ACC112 (cell line): Measurements from ENCODE around the gene LGI1.

Source experiments
- H2AFZ ChIP-seq: fragments of 200-600 bp; sonication (generic); one replicate; pipeline ENCODE4 v1.6.0; 2017; ENCODE audit warnings: antibody characterized with exemption, low read length; ENCODE audit not compliant: unreplicated experiment
- H3K27ac ChIP-seq: fragments of 200-600 bp; sonication (generic); 2 replicates; pipeline ENCODE4 v1.5.1; 2014; ENCODE audit warnings: low read depth, mild to moderate bottlenecking, antibody characterized with exemption, low read length, moderate library complexity
- H3K27me3 ChIP-seq: fragments of 200-600 bp; sonication (generic); 2 replicates; pipeline ENCODE4 v1.6.1; 2014; ENCODE audit warnings: mild to moderate bottlenecking, antibody characterized with exemption, low read length, moderate library complexity, mixed read lengths; ENCODE audit not compliant: insufficient read depth
- H3K36me3 ChIP-seq: fragments of 200-600 bp; sonication (generic); 2 replicates; pipeline ENCODE4 v1.6.1; 2016; ENCODE audit warnings: mild to moderate bottlenecking, antibody characterized with exemption, low read length, moderate library complexity, mixed read lengths; ENCODE audit not compliant: insufficient read depth
- H3K4me1 ChIP-seq: fragments of 200-600 bp; sonication (generic); one replicate; pipeline ENCODE4 v1.6.1; 2016; ENCODE audit warnings: low read length, mixed read lengths; ENCODE audit not compliant: insufficient read depth, unreplicated experiment, control insufficient read depth
- H3K4me3 ChIP-seq: fragments of 200-600 bp; sonication (generic); 2 replicates; pipeline ENCODE4 v1.5.1; 2014; ENCODE audit warnings: mild to moderate bottlenecking, low read depth, low read length
- H3K79me2 ChIP-seq: fragments of 200-600 bp; sonication (generic); one replicate; pipeline ENCODE4 v1.6.0; 2016; ENCODE audit warnings: low read length; ENCODE audit not compliant: control insufficient read depth, unreplicated experiment, insufficient read depth

LGI1 gene

DNA sequence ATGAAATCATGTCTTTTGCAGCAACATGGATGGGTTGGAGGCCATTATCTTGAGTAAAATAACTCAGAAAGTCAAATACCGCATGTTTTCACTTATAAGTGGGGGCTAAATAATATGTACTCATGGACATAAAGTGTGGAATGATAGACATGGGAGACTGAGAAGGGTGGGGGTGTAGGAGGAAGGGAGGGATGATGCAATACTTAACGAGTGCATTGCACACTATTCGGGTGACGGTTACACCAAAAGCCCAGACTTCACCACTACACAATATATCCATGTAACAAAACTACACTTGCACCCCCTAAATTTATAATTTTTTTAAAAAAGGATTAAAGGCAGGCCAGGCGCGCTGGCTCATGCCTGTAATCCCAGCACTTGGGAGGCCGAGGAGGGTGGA is 13.6 kb downstream of the LGI1 start:
- no peak overlapping the region for H3K27ac ChIP-seq
- no peaks in the 10 kb centered on the region for H3K4me1 ChIP-seq
- no peaks in the 10 kb centered on the region for H3K36me3 ChIP-seq
- no peak overlapping the region for H2AFZ ChIP-seq
- H3K79me2 ChIP-seq: no peaks in the 10 kb centered on the region
- no peak overlapping the region for H3K4me3 ChIP-seq
- H3K27me3 ChIP-seq: peaks cover 50% of the 10 kb centered on the region

DNA sequence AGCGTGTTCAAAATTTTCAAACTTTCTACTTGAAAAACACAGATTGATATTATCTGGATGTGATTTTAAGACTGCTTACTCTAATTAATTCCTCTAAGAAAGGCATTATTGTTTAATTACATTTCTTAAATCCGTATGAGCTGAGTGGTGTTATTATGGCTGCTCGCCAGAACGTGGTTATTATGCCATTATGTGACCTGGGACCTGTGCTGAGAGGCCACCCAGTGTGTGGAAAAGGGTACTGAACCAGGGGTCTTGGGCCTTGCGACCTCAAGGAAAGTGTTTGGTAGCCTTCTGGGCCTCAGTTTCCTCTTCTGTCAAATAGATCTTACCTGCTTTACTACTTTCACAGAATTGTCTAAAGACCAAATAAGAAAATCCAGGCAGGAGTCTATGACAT is 15.4 kb downstream of the LGI1 start:
- peaks cover 55% of the 10 kb centered on the region for H3K27me3 ChIP-seq
- H3K79me2 ChIP-seq: no peaks in the 10 kb centered on the region
- no peak overlapping the region for H3K27ac ChIP-seq
- H3K36me3 ChIP-seq: no peaks in the 10 kb centered on the region
- H3K4me3 ChIP-seq: no peak overlapping the region
- H2AFZ ChIP-seq: no peak overlapping the region
- no peaks in the 10 kb centered on the region for H3K4me1 ChIP-seq

DNA sequence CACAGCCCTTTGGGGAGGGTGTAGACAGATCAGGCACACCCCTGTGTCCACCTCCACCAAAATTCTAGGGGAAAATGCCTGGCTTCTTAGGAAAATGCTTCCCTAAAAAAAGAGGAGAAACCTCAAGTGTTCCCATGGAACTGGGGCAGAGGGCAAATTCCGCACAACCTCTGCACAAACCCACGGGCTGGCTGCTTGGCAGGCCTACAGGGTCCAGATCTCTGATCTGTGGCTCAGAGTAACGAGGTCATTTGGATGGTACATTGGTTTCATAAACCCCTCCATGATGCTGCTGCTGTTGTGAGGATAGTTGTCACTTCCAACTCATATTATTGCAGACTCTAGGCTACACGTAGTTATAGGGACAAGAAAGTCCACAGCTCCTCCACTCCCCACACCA is 16.0 kb downstream of the LGI1 start:
- Histone ChIP-seq H3K27ac (no peak overlapping the region), H3K79me2 (no peaks in the 10 kb centered on the region), H3K36me3 (no peaks in the 10 kb centered on the region), H3K4me1 (no peaks in the 10 kb centered on the region), H2AFZ (no peak overlapping the region), H3K27me3 (peaks cover 53% of the 10 kb centered on the region), H3K4me3 (no peak overlapping the region)

DNA sequence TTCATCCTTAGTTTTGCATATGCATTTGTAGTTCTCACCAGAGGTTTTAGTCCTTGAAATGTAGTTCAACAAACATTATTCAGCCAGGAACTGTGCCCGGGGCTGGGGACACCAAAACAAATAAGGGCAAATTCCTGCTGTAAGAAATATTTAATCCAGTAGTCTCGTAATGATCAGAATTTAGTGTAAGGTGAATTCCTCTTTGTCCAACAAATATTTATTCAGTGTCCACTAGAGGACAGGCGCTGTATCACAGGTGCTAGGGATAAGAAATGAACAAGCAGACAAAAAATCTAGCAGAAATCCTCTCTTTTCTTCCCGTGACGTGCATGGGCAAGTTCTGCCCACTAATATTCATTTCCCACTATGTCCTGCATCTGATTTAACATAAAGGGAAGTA is 17.6 kb downstream of the LGI1 start:
- H3K79me2 ChIP-seq: no peaks in the 10 kb centered on the region
- H3K27me3 ChIP-seq: peaks cover 57% of the 10 kb centered on the region
- no peak overlapping the region for H3K27ac ChIP-seq
- no peaks in the 10 kb centered on the region for H3K4me1 ChIP-seq
- no peak overlapping the region for H3K4me3 ChIP-seq
- no peaks in the 10 kb centered on the region for H3K36me3 ChIP-seq
- H2AFZ ChIP-seq: no peak overlapping the region

DNA sequence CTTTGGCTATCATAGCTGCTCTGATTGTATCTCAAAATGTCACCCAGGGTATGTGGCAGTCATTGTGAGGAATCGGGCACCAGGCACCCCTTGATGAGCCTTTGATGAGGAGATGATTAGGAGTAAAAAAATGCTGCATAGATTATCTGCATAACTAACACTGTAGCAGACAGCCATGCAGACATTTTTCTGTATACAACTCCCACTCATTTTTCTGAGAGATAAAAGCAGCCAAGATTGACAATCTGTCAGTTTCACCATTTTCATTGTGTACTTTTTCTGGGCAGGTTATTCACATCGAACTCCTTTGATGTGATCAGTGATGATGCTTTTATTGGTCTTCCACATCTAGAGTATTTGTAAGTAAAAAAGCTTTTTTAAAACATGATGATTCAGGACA is 19.4 kb downstream of the LGI1 start:
- H3K27ac ChIP-seq: no peak overlapping the region
- no peak overlapping the region for H3K4me3 ChIP-seq
- no peaks in the 10 kb centered on the region for H3K79me2 ChIP-seq
- H3K36me3 ChIP-seq: no peaks in the 10 kb centered on the region
- peaks cover 59% of the 10 kb centered on the region for H3K27me3 ChIP-seq
- H3K4me1 ChIP-seq: no peaks in the 10 kb centered on the region
- H2AFZ ChIP-seq: no peak overlapping the region

DNA sequence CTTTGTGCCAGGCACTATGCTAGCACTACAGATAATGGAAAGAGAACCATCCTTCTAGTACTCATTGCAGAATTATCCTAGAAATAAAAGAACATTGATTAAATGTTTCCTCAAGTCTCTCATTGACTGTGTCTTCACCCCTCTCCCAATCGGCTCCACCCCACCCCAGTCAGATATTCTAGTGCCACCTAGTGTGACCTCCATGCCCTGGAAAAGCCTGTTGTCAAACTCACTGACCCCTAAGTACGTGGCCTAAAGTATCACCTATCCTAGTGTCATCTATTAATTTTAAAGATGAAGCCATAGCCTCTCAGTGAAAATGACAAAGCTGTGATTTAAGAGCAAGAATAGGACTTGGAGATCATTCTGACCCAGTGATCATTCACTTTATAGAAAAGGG is 26.3 kb downstream of the LGI1 start:
- Histone ChIP-seq H3K27ac (no peak overlapping the region), H3K4me1 (no peaks in the 10 kb centered on the region)

DNA sequence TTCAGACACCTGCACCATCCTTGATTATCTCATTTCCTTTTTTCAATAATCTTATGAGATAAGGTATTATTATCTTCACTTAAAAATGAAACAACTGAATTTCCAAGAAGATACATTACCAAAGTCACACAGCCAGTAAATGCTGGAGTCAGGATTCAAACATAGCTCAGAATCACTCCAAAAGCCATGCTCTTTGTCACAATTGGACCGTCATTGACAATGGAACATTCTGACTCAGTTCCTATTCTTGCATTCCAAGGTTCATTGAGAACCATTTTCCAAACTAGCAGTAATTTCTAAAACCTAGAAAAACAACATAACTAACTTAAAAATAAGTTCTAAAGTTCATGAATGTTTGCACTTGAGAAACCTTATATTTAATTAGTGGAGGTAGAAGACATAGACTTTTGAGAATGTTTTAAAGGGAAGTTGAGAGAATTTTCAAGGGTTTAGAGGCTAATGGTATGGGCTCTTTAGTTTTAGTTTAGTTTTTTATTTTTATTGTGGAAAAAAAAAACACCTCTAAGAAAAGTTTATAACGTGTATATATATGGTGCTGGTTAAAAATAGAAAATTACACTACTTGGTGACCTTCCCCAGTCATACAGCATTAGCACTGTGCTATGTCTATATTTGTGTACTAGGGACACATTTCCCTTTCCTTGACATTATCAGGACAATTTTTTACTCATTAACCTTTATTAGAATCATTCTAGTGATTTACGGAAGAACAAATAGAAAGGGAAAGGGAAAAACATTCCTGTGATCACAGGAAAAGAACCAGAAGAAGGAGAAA is 30.9 kb downstream of the LGI1 start:
- no peaks in the 10 kb centered on the region for H3K4me1 ChIP-seq
- H3K4me3 ChIP-seq: no peak overlapping the region
- no peaks in the 10 kb centered on the region for H3K79me2 ChIP-seq
- peaks cover 30% of the 10 kb centered on the region for H3K27me3 ChIP-seq
- H3K36me3 ChIP-seq: no peaks in the 10 kb centered on the region
- H3K27ac ChIP-seq: no peak overlapping the region
- no peak overlapping the region for H2AFZ ChIP-seq

More for the DNA sequence above, 26.3 kb downstream of the LGI1 start:
- no peak overlapping the region for H3K4me3 ChIP-seq
- H3K36me3 ChIP-seq: no peaks in the 10 kb centered on the region
- H3K27me3 ChIP-seq: peaks cover 15% of the 10 kb centered on the region
- H3K79me2 ChIP-seq: no peaks in the 10 kb centered on the region
- H2AFZ ChIP-seq: no peak overlapping the region

DNA sequence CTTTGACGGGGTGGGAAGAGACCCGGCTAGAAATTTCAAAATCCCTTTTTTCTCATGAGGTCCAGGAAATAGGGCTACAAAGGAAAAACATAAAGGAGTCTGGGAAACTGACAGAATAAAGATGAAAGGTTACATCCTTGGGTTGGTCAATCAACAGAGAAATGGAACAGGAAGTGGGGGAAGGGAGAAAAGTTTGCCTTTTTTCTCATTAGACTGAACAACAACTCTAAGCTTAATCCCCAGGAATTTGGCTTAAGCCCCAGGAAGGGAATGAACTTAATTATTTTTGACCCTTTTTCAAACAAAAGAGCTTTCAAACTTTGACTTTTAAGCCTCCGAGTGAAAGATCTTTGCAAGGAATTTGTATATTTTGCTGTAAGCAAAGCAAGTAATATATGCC is 32.7 kb downstream of the LGI1 start:
- H3K4me1 ChIP-seq: no peaks in the 10 kb centered on the region
- H2AFZ ChIP-seq: no peak overlapping the region
- no peak overlapping the region for H3K27ac ChIP-seq
- H3K27me3 ChIP-seq: peaks cover 39% of the 10 kb centered on the region
- H3K4me3 ChIP-seq: no peak overlapping the region
- no peaks in the 10 kb centered on the region for H3K79me2 ChIP-seq
- no peaks in the 10 kb centered on the region for H3K36me3 ChIP-seq

DNA sequence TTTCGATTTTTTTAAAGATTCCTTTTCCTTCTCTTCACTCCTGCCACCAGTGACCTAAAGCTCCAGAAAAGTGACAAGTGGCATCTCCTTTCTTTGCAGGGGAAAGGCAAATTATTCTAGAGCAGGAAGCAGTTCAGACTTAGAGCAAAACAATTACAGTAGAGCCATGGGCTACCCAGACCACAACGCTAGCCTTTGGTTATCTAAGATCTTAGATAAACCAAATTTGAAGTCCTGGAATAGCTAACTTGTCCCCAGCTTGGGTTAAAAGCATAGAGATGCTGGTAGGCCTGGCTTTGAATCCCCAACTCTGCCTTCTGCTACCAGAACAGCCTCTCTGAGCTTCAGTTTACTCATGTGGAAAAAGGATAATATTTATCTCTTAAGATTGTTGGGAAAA is 38.4 kb downstream of the LGI1 start:
- H3K79me2 ChIP-seq: no peaks in the 10 kb centered on the region
- no peak overlapping the region for H3K27ac ChIP-seq
- no peak overlapping the region for H2AFZ ChIP-seq
- H3K27me3 ChIP-seq: peaks cover 69% of the 10 kb centered on the region
- H3K4me3 ChIP-seq: no peak overlapping the region
- H3K36me3 ChIP-seq: no peaks in the 10 kb centered on the region
- H3K4me1 ChIP-seq: no peaks in the 10 kb centered on the region

DNA sequence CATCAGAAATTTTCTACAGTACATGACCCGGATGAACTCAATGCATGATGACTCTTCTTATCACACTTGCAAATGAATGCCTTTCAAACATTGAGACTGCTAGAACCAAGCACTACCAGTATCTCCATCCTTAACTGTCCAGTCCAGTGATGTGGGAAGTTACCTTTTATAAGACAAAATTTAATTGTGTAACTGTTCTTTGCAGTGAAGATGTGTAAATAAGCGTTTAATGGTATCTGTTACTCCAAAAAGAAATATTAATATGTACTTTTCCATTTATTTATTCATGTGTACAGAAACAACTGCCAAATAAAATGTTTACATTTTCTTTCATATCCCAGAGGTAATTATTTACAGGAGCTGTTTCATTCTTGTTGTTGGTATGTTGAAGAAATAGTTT is 40.1 kb downstream of the LGI1 start:
- Histone ChIP-seq H3K4me3 (no peak overlapping the region), H3K27me3 (peaks cover 73% of the 10 kb centered on the region), H3K79me2 (no peaks in the 10 kb centered on the region), H3K36me3 (no peaks in the 10 kb centered on the region), H3K4me1 (no peaks in the 10 kb centered on the region), H3K27ac (no peak overlapping the region), H2AFZ (no peak overlapping the region)

DNA sequence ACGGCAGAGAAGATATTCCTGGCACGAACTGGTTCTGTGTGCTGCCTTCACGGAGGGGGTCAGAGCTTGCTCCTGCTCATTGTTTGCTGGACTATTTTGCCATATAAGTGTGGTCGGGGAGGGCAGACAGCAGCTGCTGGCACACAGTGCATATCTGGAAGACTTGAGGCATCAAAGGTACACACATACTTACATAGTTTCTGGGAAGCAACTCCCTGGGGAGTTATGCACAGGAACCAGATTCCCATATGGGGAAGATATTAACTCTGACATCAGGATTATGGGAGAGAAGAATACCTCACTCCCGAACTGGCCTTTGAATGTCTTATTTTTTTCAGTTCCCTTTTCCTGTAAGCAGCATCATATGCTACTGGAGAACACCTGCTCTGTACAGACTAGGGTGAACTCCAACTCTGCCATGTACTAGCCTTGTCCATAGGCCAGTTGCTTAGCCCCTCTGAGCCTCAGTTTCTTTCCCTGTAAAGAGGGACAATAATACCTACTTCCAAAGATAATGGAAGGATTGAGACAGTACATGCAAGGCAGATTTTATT is 41.5 kb downstream of the LGI1 start:
- Histone ChIP-seq H3K27ac (no peak overlapping the region), H3K4me1 (no peaks in the 10 kb centered on the region), H3K79me2 (no peaks in the 10 kb centered on the region), H3K27me3 (peaks cover 82% of the 10 kb centered on the region), H3K4me3 (no peak overlapping the region), H2AFZ (no peak overlapping the region), H3K36me3 (no peaks in the 10 kb centered on the region)
